Astrocyte of the hippocampus (primary cell): ENCODE data around the gene DUSP2.

Experiments
- DNase-seq: peaks from one replicate; pipeline ENCODE4 v3.0.0; 2011; ENCODE audit warnings: low read depth, low spot score

Gene DUSP2

DNA sequence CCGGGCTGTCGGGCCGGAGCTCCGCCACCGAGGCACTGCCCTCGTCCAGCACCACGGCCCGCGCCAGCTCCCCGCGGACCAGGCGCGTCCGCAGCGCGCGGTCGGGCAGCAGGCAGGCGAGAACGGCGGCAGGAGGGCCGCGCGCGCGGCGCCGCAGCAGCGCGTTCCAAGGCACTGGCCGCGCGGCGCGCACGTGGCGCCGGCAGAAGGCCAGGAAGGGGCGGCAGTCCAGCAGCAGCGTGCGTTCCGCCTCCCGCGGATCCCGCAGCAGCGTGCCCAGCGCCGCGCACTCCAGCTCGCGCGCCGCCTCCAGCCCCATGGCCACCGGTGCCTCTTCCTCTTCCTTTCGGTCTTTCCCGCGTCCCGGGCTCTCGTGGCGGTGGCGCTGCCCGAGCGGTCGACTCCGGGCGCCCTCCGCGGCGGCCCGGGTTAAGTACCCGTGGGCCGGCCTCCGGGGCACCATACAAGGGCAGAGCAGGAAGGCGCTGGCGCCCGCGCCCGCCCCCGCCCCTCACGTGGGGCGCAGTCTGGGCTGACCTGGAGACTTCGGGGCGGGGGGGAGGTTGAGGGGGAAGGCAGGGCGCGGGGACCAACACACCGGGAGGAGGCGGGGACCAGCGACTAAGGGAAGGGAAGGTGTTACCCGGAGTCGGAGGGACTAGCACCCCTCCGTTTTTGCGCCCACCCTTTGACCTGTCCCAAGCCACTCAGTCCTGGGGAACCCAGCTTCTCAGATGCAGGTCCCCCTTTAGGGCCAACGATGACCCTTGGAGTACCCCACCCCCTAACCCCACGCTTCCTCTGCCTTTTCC is at the start of gene DUSP2:
Gene DUSP2 (minus strand): TSS at position 405 of the 812 bp plus-strand sequence. CDS start 86 bp downstream, at position 319.
- DNase-seq = peak; percentile 85

- DNase-seq = no peak
Observed at GRCh38 chr2:96191937-96192670, 46.9 kb upstream of the DUSP2 start.

DNA sequence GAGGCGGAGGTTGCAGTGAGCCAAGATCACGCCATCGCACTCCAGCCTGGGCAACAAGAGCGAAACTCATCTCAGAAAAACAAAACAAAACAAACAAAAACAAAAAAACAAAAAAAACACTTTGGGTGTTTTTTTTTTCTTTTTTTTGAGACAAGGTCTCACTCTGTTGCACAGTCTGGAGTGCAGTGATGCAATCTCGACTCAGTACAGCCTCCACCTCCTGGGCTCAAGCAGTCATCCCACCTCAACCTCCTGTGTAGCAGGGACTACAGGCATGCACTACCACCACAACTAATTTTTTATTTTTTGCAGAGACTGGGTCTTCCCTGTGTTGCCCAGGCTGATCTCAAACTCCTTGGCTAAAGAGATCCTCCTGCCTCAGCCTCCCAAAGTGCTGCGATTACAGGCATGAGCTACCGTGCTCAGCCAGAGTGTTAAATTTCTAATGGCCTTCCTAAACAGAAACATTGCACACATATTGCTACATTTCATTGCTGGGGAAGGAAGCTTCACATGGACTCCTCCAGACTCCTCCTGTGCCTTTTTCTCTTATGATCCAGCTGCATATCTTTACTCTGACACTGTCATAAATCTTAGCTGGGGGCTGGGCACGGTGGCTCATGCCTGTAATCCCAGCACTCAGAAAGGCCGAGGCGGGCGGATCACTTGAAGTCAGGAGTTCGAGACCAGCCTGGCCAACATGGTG is 43.7 kb upstream of the DUSP2 start:
- no peak for DNase-seq

- DNase-seq = no peak
Observed at GRCh38 chr2:96186562-96186961, 41.3 kb upstream of the DUSP2 start.

- no peak for DNase-seq
Observed at GRCh38 chr2:96185516-96185915, 40.3 kb upstream of the DUSP2 start.

DNA sequence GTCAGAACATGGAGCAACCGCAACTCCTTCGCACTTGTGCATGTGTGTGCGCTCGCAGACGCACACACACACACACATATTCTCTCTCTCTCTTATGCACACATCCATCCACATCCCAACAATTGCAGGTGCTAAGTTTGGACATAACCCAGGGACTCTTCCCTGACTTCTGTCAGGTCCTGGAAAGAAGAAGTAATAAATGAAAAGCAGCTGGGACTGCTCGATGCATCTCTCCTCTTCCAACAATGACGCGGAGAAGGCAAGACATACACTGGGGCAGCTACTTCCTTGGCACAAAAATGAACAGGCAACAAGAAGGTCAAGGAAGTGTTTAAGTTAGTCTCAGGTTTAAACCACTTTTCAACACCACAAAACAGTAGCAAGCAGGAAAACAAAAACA is 39.7 kb upstream of the DUSP2 start:
- no peak for DNase-seq

GRCh38 chr2:96184188-96184587 is 38.9 kb upstream of the DUSP2 start:
- DNase-seq = no peak

DNA sequence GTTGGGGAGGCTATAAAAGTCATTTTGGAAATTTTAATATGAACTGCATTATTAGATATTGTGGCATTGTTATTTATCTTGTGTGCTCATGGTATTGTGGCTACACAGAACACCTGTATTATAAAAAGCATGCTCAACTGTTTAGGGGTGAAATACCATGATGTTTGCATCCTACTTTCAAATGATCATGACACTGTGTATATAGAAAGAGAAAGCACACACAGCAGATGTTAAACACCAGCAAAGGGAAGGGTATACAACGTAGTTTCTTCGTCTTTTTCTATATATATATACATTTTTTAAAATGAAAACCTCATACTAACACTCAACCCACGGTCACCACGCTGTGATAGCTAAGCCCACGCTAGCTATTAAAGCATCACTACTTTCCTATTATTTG is 36.3 kb upstream of the DUSP2 start:
- no peak for DNase-seq

- no peak for DNase-seq
Observed at GRCh38 chr2:96180521-96180920, 35.3 kb upstream of the DUSP2 start.

GRCh38 chr2:96180002-96180401 is 34.8 kb upstream of the DUSP2 start:
- DNase-seq = no peak

GRCh38 chr2:96176661-96177060 is 31.4 kb upstream of the DUSP2 start:
- DNase-seq = no peak

GRCh38 chr2:96175951-96176350 is 30.7 kb upstream of the DUSP2 start:
- DNase-seq = peak; percentile 59

- DNase-seq = peak; percentile 84
Observed at GRCh38 chr2:96174251-96175144, 29.3 kb upstream of the DUSP2 start.

DNA sequence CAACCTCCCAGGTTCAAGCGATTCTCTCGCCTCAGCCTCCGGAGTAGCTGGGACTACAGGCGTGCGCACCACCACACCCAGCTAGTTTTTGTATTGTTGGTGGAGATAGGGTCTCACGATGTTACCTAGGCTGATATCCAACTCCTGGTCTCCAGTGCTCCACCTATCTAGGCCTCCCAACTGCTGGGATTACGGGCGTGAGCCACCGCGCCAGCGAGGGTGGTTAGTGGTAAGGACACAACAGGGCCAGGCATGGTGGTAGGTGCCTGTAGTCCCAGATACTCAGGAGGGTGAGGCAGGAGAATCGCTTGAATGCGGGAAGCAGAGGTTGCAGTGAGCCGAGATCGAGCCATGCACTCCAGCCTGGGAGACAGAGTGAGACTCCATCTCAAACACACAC is 26.6 kb upstream of the DUSP2 start:
- DNase-seq = no peak

- DNase-seq = no peak
Observed at GRCh38 chr2:96170626-96171025, 25.4 kb upstream of the DUSP2 start.

DNA sequence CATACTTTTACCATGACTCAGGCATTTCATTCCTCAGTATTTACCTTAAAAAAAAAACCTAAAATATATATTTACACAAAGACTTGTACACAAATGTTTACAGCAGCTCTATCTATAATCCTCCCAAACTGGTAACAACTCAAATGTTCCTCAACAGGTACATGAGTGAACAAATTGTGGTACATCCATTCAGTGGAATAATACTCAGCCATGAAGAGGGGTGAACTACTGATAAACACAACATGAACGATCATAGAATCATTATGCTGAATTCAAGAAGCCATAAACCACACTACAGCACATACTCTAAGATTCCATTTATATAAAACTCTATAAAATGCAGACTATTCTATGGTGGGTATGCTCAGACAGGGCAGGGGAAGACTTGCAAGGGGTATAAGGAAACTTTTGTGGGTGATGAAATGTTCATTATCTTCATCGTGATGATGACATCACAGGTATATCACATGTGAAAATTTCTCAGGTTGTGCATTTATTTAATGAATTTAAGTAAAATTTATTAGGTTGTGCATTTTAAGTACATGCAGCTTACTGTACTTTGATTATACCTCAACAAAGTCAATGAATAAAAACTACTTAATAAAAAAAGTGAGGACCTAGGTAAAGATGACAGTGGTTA is 24.7 kb upstream of the DUSP2 start:
- no peak for DNase-seq

GRCh38 chr2:96167407-96168013 is 22.3 kb upstream of the DUSP2 start:
- peak; percentile 33 for DNase-seq

DNA sequence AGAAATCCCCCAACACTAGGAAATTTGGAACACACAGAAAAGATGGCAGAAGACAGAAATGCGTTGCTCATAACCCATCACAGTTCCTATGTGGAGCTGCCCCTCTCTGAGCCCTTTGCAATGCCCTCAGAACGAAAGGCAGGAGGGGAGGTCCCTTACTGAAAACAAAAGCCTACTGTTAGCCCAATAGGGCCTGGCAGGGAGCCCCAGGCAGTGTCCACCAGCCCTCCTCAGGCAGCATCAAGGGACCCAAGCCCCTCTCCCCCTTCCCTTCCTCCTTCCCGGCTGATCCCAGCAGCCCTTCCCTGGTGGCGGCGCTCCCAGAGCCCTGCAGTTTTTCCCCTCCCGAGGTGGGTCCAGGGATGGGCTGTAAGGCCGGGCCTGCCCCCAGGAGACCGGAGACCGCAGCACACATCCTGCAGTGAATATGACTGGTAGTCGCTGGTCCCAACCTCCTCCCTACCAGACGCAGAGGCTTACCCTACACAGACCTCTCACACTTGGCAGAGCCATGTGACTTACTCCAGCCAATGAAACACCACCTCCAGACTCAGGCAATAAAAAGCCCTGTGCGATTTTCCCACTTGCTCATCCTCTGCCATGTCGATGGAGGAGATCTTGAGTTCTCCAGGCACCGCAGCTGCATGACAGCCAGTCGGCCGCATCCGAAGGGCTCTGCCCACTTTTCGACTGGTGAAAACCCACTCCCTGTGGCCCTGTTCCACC is 19.4 kb upstream of the DUSP2 start:
- DNase-seq = no peak

DNA sequence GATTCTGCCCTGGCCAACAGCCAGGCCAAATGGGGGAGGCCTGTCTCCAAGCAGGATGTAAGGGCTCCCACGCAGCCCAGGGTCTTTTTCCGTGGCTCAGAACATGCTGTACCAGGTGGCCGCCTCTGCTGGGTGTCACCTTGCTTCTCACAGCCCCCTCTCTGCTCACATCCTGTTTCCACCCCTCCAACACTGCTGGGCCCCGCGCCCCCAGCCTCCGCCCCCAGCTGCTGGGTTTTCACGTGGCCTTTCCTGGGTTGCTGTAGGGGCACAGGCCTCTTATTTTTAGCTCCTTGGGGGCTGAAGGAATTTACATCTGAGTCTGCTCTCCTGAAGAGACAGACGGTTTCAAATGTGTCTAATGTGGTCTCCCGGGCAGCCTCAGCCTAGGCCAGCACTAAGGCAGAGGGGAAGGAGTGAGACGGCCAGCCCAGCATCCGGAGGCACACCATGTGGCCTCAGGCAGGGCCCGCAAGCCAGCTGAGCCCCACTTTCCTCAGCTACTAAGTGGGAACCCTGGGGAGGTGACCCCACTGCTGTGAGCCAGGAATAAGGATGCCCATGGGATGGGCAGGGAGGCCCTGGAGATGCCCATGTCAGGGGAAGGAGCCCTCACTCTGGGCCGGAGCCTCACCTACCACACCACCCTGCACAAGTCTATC is 18.7 kb upstream of the DUSP2 start:
- DNase-seq = no peak
